CD4-positive, alpha-beta T cell (primary cell): ENCODE data around the gene PPP6R3. TPM values are rescaled to one million over a fixed set of nuclear protein-coding genes. Genes with fewer than 3 reads are reported as not detected.

Experiments used
- ATAC-seq: fragments of 200-7000 bp; cut with Tn5 transposase; one replicate; pipeline ENCODE4 v1.10.0; 2022; ENCODE audit warnings: mild to moderate bottlenecking; ENCODE audit not compliant: poor library complexity
- CTCF ChIA-PET: fragments of 350-600 bp; sonication (Branson Sonifier 250); formaldehyde crosslinking; loops from one replicate; lab custom pipeline; 2021; ENCODE audit warnings: antibody characterized with exemption, inconsistent platforms; lab: Charles Lee
- POLR2A ChIA-PET: fragments of 350-600 bp; sonication (Branson Sonifier 250); formaldehyde crosslinking; loops from one replicate; lab custom pipeline; 2021; ENCODE audit warnings: antibody characterized with exemption, inconsistent platforms; lab: Charles Lee
- DNase-seq, 14 experiments: peaks; one replicate each; pipeline ENCODE4 v3.0.0-alpha.2; 2013 to 2020; ENCODE audit warnings: mixed read lengths in 2 of 14
- H3K27ac ChIP-seq, 2 donors: one replicate each; pipeline versions ENCODE4 v1.5.1 to v1.7.0; 2013; ENCODE audit warnings: low read length in 2 of 2, low read depth in 1 of 2, mild to moderate bottlenecking in 1 of 2
- H3K27me3 ChIP-seq, 2 experiments: 1 replicate in 1 of 2; 2 replicates in 1 of 2; pipeline versions ENCODE4 v1.6.1 to v1.7.0; 2013; ENCODE audit warnings: low read length in 2 of 2, control low read depth in 1 of 2, mild to moderate bottlenecking in 1 of 2, moderate library complexity in 1 of 2; ENCODE audit not compliant: insufficient read depth in 2 of 2, control insufficient read depth in 1 of 2
- H3K36me3 ChIP-seq: one replicate; pipeline ENCODE4 v1.6.1; 2013; ENCODE audit warnings: low read length, control low read depth; ENCODE audit not compliant: insufficient read depth
- H3K4me1 ChIP-seq: one replicate; pipeline ENCODE4 v1.6.1; 2013; ENCODE audit warnings: low read length, control low read depth; ENCODE audit not compliant: insufficient read depth
- H3K4me3 ChIP-seq: one replicate; pipeline ENCODE4 v1.5.1; 2013; ENCODE audit warnings: mild to moderate bottlenecking, low read length, moderate library complexity
- H3K9me3 ChIP-seq, 2 experiments: 1 replicate in 1 of 2; 2 replicates in 1 of 2; pipeline versions ENCODE4 v1.6.1 to v1.7.0; 2013; ENCODE audit warnings: low read length in 2 of 2, mild to moderate bottlenecking in 2 of 2, control low read depth in 1 of 2, moderate library complexity in 1 of 2; ENCODE audit not compliant: control insufficient read depth in 1 of 2, insufficient read depth in 1 of 2
- H3K27ac Mint-ChIP-seq: one replicate; pipeline ENCODE4 v1.8.0; 2020; ENCODE audit warnings: mixed read lengths
- H3K27me3 Mint-ChIP-seq: one replicate; pipeline ENCODE4 v1.8.0; 2021; ENCODE audit warnings: mixed read lengths
- H3K36me3 Mint-ChIP-seq: one replicate; pipeline ENCODE4 v1.8.0; 2021; ENCODE audit warnings: low read depth, mixed read lengths
- H3K4me1 Mint-ChIP-seq: one replicate; pipeline ENCODE4 v1.8.0; 2021; ENCODE audit warnings: low read depth, mixed read lengths
- H3K4me3 Mint-ChIP-seq: one replicate; pipeline ENCODE4 v1.8.0; 2020; ENCODE audit warnings: mild to moderate bottlenecking, mixed read lengths
- H3K9me3 Mint-ChIP-seq: one replicate; pipeline ENCODE4 v1.8.0; 2020; ENCODE audit warnings: mixed read lengths
- intact Hi-C, 2 experiments: fragments of 100-400 bp; cut with DNase I in 1 of 2; cut with micrococcal nuclease in 1 of 2; formaldehyde crosslinking; loops; one replicate each; pipeline versions ENCODE4 v1.15.1 to v1.9.0; 2023 to 2025; cut with DNase I, micrococcal nuclease
- total RNA-seq, 174 experiments: library from RNA in 2 of 174; stranded (reverse) in 2 of 174; gene quantifications; one replicate each; pipeline ENCODE4 v1.2.3 and lab custom pipeline; 2021 to 2026
- TF ChIP-seq, protein P1 (sequence below): fragments of 200-600 bp; IDR thresholded peaks from one replicate; pipeline ENCODE4 v1.8.0; 2022; ENCODE audit warnings: antibody characterized with exemption, mild to moderate bottlenecking

The PPP6R3 gene
- total RNA-seq, 2 experiments from 2014 or later: 108 to 109 TPM

DNA sequence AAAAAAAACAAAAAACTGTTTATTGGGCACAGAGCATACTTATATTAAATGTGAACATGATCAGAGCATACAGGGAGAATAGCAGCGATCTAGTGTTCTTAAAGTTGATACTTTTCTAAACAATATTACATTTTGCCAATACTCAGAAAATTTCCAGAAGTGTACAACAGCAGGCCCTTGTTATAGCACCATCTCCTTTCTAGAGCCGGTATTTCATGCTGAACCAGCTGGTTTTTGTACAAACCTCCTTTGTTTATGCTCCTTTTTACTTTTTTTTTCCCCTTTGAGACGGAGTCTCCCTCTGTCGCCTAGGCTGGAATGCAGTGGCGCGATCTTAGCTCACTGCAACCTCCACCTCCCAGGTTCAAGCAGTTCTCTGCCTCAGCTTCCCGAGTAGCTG lies 90.7 kb downstream of the PPP6R3 start:
- Histone ChIP-seq H3K27me3 (no peaks in the 10 kb centered on the region), H3K9me3 (no peaks in the 10 kb centered on the region), H3K4me1 (peaks cover 30% of the 10 kb centered on the region), H3K4me3 (no peak overlapping the region), H3K36me3 (peaks cover 79% of the 10 kb centered on the region), H3K27ac (no peak overlapping the region)
- Mint-ChIP-seq H3K4me1 (peaks cover 78% of the 10 kb centered on the region), H3K9me3 (no peaks in the 10 kb centered on the region), H3K27ac (peak overlapping the region; percentile 73), H3K27me3 (no peaks in the 10 kb centered on the region), H3K4me3 (no peak overlapping the region), H3K36me3 (peaks cover 98% of the 10 kb centered on the region)
- POLR2A ChIA-PET: no interaction called here
- ATAC-seq (no peak), DNase-seq (no peak)
- CTCF ChIA-PET: no interaction called here
- TF ChIP-seq, protein P1, sequence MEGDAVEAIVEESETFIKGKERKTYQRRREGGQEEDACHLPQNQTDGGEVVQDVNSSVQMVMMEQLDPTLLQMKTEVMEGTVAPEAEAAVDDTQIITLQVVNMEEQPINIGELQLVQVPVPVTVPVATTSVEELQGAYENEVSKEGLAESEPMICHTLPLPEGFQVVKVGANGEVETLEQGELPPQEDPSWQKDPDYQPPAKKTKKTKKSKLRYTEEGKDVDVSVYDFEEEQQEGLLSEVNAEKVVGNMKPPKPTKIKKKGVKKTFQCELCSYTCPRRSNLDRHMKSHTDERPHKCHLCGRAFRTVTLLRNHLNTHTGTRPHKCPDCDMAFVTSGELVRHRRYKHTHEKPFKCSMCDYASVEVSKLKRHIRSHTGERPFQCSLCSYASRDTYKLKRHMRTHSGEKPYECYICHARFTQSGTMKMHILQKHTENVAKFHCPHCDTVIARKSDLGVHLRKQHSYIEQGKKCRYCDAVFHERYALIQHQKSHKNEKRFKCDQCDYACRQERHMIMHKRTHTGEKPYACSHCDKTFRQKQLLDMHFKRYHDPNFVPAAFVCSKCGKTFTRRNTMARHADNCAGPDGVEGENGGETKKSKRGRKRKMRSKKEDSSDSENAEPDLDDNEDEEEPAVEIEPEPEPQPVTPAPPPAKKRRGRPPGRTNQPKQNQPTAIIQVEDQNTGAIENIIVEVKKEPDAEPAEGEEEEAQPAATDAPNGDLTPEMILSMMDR: no peak
- intact Hi-C loops: no loop called here

DNA sequence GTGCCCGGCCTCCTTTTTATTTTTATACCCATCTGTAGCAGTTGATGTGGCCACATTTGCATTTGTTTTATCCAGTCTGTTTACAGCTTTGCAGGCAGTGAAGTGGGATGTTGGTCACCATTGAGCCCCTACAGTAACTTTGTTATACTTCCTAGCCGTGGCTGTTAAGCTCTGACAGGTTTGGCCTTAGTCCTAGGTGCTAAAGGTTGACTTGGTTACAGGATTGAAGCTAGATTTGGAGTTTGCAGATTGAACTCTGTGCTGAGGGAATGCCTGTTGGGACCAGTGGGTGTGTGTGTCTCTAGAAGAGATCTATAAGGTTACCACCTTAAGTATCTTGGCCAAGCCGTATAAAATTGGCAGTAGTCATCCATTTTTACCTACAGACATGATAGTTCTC lies 91.2 kb downstream of the PPP6R3 start:
- ATAC-seq (no peak), DNase-seq (no peak)
- peaks cover 30% of the 10 kb centered on the region for H3K4me1 ChIP-seq
- Mint-ChIP-seq H3K36me3 (peaks cover 96% of the 10 kb centered on the region), H3K9me3 (no peaks in the 10 kb centered on the region), H3K4me3 (no peak overlapping the region), H3K4me1 (peaks cover 73% of the 10 kb centered on the region), H3K27me3 (no peaks in the 10 kb centered on the region), H3K27ac (peak overlapping the region; percentile 48)
- H3K36me3 ChIP-seq: peaks cover 75% of the 10 kb centered on the region
- H3K27ac ChIP-seq: no peak overlapping the region
- intact Hi-C loops: no loop called here
- H3K27me3 ChIP-seq: no peaks in the 10 kb centered on the region
- H3K9me3 ChIP-seq: no peaks in the 10 kb centered on the region
- POLR2A ChIA-PET: no interaction called here
- CTCF ChIA-PET: no interaction called here
- H3K4me3 ChIP-seq: no peak overlapping the region
- TF ChIP-seq, protein P1: no peak

DNA sequence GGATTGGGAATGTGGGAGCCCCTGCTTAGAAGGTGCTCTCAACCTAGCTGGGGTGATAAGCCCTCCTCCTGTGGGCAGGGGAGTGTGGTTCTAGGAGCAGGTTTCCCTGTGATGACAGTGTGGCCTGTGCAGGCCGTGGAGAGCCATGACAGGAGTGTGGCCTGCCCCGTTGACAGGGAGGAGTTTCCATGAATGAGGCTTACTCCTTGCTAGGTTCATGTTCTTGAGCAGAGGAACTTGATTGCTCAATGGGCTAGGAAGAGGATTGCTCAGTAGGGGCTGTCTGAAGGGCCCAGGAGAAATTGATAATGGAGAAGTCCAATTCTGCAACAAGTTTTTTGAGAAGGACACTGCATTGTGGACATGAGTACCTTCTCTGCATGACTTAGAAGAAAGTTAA lies 92.0 kb downstream of the PPP6R3 start:
- ChIA-PET POLR2A (no interaction called here), CTCF (no interaction called here)
- peak overlapping the region; percentile 48 for H3K27ac Mint-ChIP-seq

More for the DNA sequence above, 92.0 kb downstream of the PPP6R3 start:
- Mint-ChIP-seq H3K4me3 (no peak overlapping the region), H3K9me3 (no peaks in the 10 kb centered on the region), H3K4me1 (peaks cover 66% of the 10 kb centered on the region), H3K27me3 (no peaks in the 10 kb centered on the region), H3K36me3 (peaks cover 94% of the 10 kb centered on the region)
- Histone ChIP-seq H3K27ac (no peak overlapping the region), H3K4me1 (peaks cover 25% of the 10 kb centered on the region), H3K27me3 (no peaks in the 10 kb centered on the region), H3K4me3 (no peak overlapping the region), H3K36me3 (peaks cover 75% of the 10 kb centered on the region), H3K9me3 (no peaks in the 10 kb centered on the region)
- DNase-seq: peak in 2 of 14 experiments; percentile 28 to 39
- ATAC-seq: no peak
- TF ChIP-seq, protein P1: no peak
- intact Hi-C loops: no loop called here
